A673 (cell line): Measurements from ENCODE around the gene SH2B3.

Source experiments
- EZH2 ChIP-seq: fragments of 200-600 bp; sonication (generic); IDR thresholded peaks from 2 replicates; pipeline ENCODE4 v1.6.1; 2017; ENCODE audit warnings: borderline replicate concordance, low read depth, mild to moderate bottlenecking, mixed read lengths, antibody characterized with exemption, low read length; ENCODE audit not compliant: poor library complexity, severe bottlenecking
- TF ChIP-seq, protein P1 (sequence below): fragments of 300-800, 200-600 bp; sonication (generic); conservative IDR thresholded peaks from 2 replicates; pipeline ENCODE4 v1.5.1; 2017; ENCODE audit warnings: low read depth, mild to moderate bottlenecking, antibody characterized with exemption, low read length, moderate library complexity, mixed read lengths

GRCh38 chr12:111437816-111438454 lies 32.2 kb downstream of the SH2B3 start:
- TF ChIP-seq, protein P1, sequence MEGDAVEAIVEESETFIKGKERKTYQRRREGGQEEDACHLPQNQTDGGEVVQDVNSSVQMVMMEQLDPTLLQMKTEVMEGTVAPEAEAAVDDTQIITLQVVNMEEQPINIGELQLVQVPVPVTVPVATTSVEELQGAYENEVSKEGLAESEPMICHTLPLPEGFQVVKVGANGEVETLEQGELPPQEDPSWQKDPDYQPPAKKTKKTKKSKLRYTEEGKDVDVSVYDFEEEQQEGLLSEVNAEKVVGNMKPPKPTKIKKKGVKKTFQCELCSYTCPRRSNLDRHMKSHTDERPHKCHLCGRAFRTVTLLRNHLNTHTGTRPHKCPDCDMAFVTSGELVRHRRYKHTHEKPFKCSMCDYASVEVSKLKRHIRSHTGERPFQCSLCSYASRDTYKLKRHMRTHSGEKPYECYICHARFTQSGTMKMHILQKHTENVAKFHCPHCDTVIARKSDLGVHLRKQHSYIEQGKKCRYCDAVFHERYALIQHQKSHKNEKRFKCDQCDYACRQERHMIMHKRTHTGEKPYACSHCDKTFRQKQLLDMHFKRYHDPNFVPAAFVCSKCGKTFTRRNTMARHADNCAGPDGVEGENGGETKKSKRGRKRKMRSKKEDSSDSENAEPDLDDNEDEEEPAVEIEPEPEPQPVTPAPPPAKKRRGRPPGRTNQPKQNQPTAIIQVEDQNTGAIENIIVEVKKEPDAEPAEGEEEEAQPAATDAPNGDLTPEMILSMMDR = no peak
- no peak for TF ChIP-seq EZH2
